HG03045 (cell line): Measurements from ENCODE around the gene CCDC146.

Experiments used
- ATAC-seq: cut with Tn5 transposase; IDR thresholded peaks from one replicate; pipeline ENCODE4 v1.9.1; 2021; ENCODE audit warnings: mild to moderate bottlenecking, moderate library complexity; ENCODE audit not compliant: unreplicated experiment

CCDC146 gene

DNA sequence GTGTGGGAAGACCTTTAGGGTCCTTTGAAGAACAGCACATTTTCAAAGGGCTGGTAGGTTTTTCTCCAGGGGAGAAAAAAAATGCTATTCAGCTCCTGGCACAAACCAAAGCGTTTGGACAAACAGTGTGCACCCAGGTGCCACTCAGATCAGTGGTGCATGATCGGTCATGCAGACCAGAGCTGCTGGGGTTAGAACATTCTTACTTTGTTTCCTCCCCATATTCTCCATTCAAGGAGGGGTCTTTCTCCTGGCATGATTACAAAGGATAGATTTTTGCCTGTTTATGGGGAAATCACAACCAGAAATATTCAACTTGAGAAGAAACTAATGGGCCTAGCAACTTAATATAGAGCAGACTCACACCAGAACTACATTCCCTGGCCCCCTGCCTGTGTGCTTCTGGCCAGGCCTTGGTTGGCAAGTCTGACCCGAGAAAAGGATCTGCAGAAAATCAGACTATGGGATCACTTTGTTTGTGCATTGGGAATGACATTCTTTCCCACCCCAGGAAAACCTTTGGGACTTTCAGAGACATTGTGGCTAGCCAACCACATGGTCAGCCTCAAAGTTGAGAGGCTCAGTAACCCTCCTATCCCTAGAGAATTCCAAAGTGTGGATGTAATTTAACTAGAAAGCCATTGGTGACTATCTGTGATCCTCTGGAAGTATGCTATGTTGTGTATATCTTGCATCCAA is 159.5 kb downstream of the CCDC146 start:
- no peak for ATAC-seq

GRCh38 chr7:77282897-77283296 is 160.5 kb downstream of the CCDC146 start:
- no peak for ATAC-seq

DNA sequence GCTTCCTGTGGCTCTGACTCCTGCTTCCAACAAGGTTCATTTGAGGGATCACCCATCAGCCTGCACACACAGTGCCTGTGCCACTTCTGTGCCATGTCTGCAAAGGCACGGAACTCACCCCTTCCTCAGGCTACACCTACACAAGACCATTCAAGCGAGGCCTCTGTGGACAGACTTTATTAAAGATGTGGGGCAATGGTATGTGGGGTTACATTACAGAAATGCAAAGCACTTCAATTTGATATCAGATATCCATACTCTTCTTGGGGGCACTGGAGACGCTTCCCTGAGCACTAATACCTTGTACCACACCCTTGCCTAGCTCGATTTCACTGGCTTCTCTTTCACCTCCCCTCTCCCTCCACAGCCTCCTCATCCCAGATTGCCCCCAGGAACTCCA is 161.6 kb downstream of the CCDC146 start:
- ATAC-seq = no peak

DNA sequence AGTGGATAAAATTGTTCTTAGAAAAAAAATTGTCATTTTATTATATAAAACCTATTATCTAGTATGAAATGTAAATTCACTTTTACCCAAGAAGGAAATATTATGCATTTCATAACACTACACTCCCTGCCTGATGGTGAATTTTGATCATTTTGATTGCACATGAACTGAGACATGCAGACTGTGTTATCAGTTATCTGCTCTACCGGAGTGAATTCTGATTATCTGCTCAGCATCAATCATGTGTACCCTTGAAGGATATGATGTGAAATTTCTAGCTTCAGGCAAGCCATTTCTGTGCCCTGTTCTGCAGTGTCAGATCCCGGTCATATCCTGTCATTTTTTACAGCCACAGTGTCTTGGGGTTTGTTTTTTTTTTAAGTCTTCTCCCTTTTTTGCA is 162.2 kb downstream of the CCDC146 start:
- no peak for ATAC-seq

GRCh38 chr7:77288676-77289320 is 166.4 kb downstream of the CCDC146 start:
- ATAC-seq = no peak

DNA sequence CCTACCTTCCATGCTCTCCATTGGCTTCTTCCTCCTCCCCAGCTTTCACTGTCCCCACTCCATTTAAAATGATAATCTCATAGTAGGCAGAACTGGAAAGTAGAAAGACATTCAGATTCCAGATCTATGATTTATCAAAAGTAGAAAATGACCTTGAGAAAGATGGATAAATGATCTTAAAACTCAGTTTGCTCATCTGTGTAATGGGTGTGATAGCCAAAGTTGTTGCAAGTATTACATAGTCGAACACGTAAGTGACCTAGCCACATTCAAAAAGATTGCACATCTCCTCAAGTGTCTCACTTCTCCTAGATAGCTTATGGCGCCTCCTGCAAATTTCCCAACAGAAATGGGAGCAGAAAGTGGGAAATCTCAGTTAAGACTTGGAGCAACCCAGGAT is 167.0 kb downstream of the CCDC146 start:
- ATAC-seq = no peak

DNA sequence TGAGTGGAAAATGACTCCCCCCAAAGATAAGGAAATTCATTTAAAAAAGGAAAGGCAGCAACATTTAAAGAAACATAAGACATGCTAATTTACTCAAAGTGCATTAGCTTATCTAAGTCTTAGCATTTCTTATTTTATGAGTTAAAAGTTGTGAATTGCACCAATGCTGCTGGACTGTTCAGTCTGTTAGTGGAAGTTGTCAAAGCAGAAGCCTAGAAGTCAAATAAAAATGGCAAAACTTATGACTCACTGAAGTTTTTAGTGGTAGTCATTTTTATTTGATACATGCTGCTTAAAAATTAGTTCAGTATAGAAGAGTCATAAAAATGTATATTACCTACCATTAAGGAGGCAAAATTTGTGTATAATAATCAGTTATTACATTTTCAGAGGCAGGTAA is 168.0 kb downstream of the CCDC146 start:
- no peak for ATAC-seq

- ATAC-seq = no peak
Measured at GRCh38 chr7:77293046-77293445, 170.6 kb downstream of the CCDC146 start.

DNA sequence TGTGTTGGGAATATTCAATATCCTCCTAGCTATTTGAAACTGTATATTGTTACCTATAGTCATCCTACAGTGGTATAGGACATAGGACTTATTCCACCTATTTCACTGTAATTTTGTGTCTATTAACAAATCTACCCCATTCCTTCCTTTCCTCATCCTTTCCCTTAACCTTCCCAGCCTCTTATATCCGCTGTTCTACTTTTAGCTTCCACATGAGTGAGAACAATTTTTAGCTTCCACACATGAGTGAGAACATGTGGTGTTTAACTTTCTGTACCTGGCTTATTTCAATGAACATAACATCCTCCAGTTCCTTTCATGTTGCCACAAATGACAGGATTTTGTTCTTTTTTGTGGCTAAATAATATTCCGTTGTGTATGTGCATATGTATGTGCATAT is 173.1 kb downstream of the CCDC146 start:
- no peak for ATAC-seq

GRCh38 chr7:77306231-77307067 is 184.0 kb downstream of the CCDC146 start:
- ATAC-seq = no peak

DNA sequence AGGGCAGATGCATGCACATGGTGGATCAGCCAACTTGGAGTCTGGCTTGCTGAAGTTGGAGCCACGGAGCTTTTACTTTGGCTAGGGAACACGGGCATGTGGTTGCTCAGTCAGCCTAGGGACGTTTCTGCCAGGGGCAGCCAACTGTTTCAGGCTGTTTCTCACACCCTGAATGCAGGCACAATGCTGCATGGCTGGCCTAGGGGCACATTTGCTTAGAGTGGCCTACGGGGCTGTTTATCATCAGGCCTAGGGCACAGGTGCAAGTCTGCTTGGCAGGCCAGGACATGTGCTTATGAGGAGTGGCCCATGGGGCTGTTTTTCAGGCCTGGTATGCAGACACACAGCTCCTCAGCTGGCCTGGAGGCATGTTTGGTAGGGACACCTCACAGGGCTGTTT is 186.4 kb downstream of the CCDC146 start:
- ATAC-seq = no peak

DNA sequence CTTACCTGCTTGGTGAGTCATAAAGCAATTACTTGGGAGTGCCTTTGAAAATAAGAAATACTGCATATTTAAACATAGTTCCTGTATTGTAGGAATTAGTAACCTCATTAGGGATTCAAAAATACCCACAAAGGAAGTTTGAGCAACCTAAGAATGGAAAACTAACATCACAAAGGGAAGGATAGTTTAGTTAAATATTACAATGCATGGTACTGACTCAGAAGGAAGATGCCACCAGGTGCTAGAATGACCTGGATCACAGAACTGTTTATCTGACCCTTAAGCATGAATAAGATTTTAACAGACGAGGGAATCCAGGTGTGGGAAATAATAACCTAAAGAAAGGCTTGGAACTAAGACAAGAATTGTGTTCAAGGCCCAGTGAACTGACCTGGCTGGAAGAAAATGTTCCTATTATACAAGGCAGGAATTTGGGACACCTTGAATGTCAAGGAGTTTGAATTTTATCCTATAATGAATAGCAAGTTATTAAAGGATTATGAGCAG is 187.4 kb downstream of the CCDC146 start:
- ATAC-seq = no peak

DNA sequence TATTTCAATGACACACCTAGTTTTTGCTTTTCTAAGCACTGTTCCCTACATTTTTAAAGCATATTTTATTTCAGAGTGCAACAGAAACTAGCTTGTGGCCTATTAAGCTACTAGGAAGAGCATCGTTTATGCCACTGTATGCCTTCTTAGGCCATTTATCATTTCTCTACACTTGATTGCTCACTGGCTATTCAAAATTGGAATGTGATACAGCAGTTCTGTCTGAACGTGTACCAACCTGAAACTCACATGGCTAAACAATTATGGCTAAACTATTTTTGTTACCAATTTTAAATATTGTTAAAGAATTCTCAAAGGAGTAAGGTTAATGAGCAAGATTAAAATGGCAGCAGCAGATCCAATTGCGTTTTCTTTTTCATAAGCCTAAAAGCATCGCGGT is 188.6 kb downstream of the CCDC146 start:
- no peak for ATAC-seq

DNA sequence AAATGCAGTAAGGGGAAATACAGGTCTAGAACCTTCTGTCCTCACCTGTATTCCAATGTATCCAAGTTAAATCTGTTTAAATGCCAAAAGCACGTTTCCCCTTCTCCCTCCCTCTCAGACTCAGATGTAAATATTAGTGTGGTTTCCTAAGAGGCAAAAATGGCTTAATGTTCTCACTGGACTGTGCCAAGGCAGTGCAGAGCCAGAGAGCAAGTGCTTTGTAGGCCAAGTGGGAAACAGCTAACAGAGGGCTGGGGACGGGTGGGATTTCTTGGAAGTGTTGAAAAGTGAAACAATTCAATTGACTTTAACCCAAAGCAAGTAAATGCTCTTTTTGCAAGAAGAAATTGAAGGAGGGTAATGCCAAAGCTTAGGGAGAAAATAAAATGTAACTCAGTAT is 190.7 kb downstream of the CCDC146 start:
- no peak for ATAC-seq

- ATAC-seq = no peak
Measured at GRCh38 chr7:77313876-77314480, 191.6 kb downstream of the CCDC146 start.

DNA sequence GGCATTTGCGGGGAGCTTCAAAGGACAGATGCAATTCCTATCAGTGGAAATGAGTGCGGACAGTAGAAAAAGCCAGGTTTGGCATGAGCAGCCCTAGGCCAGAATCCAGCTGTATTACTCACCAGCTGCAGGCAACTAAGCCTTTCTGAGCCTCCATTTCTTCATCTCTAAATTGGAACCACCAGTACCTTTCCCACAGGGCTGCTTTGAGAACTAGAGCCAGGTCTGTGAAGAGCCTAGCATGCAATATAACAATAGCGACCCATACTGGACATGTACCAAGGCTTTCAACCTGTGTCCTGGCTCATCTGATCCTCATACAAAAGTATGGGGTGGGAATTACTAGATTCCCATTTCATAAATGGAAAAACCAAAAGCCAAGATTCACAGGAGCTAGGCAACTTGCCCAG is 192.8 kb downstream of the CCDC146 start:
- ATAC-seq = no peak

DNA sequence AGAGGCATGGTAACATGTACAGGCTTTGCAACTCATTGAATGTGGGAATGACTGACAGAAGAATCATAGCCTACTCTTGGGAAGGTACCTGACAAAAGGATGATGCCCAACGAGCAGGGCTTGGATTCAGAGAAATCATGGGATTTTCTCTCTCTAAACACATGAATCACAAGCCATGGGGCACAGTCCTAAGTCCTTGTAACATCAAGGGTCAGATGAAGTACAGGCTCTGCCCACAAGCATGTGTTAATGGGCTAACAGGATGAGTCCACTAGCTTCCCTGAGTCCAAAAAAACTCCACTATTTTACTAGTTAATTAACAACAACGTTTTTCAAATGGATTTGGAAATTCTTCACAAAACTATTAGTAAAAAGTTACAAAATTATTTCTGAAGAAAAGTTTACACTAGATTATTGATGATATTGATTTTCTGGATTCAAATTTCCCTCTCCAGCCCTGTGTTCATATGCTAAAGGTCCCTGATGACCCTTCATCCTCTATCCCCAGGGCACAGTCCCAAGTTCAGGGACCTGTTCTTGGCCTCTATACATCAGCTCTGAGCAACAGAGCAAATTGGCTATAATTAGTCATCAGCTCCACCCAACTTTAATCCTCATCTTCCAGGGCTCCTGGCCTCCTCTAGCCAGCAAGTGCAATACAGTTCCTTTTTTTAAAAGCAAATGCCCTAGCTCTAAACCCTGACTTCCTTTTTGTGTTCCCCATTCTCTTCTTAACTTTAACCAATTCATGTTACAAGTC is 194.0 kb downstream of the CCDC146 start:
- no peak for ATAC-seq

GRCh38 chr7:77318019-77318418 is 195.6 kb downstream of the CCDC146 start:
- no peak for ATAC-seq

DNA sequence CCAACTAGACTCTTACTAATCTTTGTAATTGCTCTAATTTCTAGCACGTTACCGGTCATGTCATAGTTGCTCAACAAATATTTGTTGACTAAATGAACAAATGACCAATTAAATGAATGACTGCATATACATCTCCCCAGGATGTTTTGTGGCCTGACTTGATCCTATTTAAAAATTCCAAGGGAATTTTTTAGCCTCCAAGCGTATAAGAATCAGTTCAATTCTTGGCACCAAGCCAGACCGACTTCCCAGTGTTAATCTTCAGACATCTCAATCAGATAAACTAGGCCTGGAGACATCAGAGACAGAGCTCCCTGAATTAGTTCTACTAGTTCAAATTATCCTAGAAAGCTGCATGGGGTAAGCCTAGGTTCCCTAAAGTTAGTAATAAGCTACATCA is 197.7 kb downstream of the CCDC146 start:
- ATAC-seq = no peak

DNA sequence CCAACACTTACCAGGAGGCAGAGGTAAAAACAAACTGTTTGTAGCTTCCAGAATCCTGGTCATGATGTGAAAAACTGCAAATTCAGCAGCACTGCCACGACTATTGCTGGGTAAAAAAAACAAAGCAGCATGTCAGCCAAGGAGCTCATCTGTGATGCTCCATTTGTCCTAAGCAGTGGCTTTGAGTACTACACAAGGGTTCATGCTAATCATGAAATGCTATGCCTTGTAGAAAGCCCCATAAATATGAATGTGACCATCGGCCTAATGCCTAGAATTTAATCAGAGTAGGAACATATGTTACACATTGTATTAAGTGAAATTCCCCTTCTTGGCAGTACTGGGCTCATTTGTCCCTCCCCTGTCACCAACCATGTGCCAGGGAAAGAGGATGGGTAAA is 198.3 kb downstream of the CCDC146 start:
- ATAC-seq = no peak

GRCh38 chr7:77321300-77321699 is 198.9 kb downstream of the CCDC146 start:
- ATAC-seq = no peak
